ENCODE data around the gene CAB39L. TPM values are rescaled to one million over a fixed set of nuclear protein-coding genes. Genes with fewer than 3 reads are reported as not detected.

Gene CAB39L
- total and polyA plus RNA-seq, 9 of the 15 experiments (the other 6 are each of a cell fraction or from before 2014, with no cell fraction given) = 1.1 to 4.2 (median 2.6) TPM

DNA sequence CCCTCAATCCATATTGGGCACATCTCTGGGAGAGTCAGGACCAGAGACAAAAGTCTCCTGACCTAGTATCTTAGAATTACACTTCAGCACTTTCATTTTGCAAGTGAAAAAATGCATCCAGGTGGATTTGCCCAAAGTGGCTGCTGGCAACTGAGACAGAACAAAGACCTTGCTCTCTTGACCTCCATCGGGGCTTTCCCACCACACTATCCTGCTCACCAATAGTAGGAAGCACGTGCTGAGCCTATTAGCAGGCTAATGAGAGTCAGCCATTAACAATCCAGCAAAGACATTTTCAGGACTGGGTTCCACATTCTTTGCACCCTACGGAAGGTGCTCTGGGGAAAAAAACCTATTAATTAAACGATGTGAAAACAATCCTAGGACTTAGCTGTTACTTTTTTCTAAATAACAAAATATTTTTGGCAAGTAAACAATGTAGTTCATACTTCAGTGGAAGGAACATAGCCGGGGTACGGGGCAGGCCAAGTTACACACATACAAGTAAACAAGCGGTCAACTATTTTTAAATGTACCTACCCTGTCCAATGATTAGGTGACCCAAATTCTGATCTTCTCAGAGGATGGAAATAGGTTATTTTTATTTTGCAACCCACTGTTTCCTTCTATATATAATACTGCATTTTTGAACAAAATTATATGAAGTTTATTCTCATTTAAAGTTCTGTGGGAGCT lies 117.5 kb downstream of the CAB39L start (continued):
- TF ChIP-seq, protein P1, sequence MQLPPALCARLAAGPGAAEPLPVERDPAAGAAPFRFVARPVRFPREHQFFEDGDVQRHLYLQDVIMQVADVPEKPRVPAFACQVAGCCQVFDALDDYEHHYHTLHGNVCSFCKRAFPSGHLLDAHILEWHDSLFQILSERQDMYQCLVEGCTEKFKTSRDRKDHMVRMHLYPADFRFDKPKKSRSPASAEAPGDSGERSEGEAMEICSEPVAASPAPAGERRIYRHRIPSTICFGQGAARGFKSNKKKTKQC (CRISPR knock-in tag; IDR thresholded peaks at IDR 0.05) = no peak
- no peak for TF ChIP-seq GABPA (tag; conservative IDR thresholded peaks at IDR 0.05; ENCODE audit: low read depth)
- TF ChIP-seq TBL1XR1 (IDR thresholded peaks at IDR 0.05; ENCODE audit: low read length in 2 of 2) = no peak
- no peak for TF ChIP-seq DIDO1 (tag; IDR thresholded peaks at IDR 0.05; ENCODE audit: low read depth)
- TF ChIP-seq HEY1 (CRISPR knock-in tag; IDR thresholded peaks at IDR 0.05; ENCODE audit: borderline replicate concordance) = no peak

DNA sequence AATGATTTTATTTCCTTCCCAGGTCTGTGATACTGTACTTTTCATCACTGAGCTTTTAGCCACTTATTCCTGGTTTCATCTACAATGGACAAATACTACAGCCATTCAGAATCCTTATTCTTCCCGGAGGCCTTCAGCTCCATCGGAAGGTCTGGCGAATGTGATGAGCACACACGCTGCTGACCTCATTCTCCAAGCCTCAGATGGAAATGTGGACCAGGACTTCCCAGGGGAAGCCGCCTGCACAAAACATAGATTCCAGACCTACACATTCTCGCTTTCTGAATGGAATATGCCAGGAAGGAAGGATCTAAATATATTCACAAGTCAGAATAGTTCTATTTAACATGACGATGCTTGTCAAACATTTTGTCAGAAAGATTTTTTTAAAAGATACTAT lies 120.5 kb downstream of the CAB39L start:
- H2AFZ ChIP-seq (ENCODE audit: low read depth, low read length) = no peak overlapping the region
- H3K4me1 ChIP-seq (replicated peaks in 1 of 2; ENCODE audit: control insufficient read depth in 2 of 2, insufficient read depth in 2 of 2, low read length in 2 of 2) = no peaks in the 10 kb centered on the region; a peak in 2 of 5 replicates
- H3K4me2 ChIP-seq (ENCODE audit: insufficient read depth, low read length) = no peak overlapping the region
- H3K27me3 ChIP-seq (ENCODE audit: control insufficient read depth in 2 of 2, insufficient read depth in 2 of 2, low read length in 2 of 2) = no peaks in the 10 kb centered on the region
- CTCF ChIA-PET (ENCODE audit: low intra/inter-chr PET ratio) = no interaction called here
- no peak overlapping the region for H3K4me3 ChIP-seq
- H3K27ac ChIP-seq (ENCODE audit: extremely low read depth, low read depth, low read length) = no peak overlapping the region
- no peak for ATAC-seq
- H3K9me1 ChIP-seq (ENCODE audit: control insufficient read depth, insufficient read depth, low read length) = no peaks in the 10 kb centered on the region
- no peak overlapping the region for H3K9ac ChIP-seq (ENCODE audit: insufficient read depth in 1 of 2, low read depth in 2 of 2, low read length in 2 of 2)
- no peak for FAIRE-seq
- no TSS peak for BruUV-seq (replicated peaks)
- no peaks in the 10 kb centered on the region for H3K79me2 ChIP-seq (ENCODE audit: control insufficient read depth, insufficient read depth, low read length)
- no peak for DNase-seq (ENCODE audit: extremely low read depth in 1 of 4, low spot score in 3 of 4)
- intact Hi-C loops (cut with micrococcal nuclease) = no loop called here
- POLR2A ChIA-PET = interaction anchor here (0.7 to 1.3 kb wide), 2 partner anchors 11 to 24 kb away, joined by 3 to 4 read pairs; no protein-coding TSS in a partner anchor
- H3K36me3 ChIP-seq (ENCODE audit: control insufficient read depth, insufficient read depth, low read length) = no peaks in the 10 kb centered on the region
- WGBS (ENCODE audit: insufficient coverage, low coverage, missing lambda C conversion rate) = 71% methylated on average over 4 of the region's 7 CpGs
- no peaks in the 10 kb centered on the region for H4K20me1 ChIP-seq (replicated peaks; ENCODE audit: control insufficient read depth, insufficient read depth, low read length)
- no peaks in the 10 kb centered on the region for H3K9me3 ChIP-seq (replicated peaks; ENCODE audit: control insufficient read depth, insufficient read depth, low read depth, low read length)
- in situ Hi-C loops (cut with MboI) = no loop called here
- no peak for TF ChIP-seq ZNF766 (CRISPR knock-in tag; conservative IDR thresholded peaks at IDR 0.05)
- no peak for TF ChIP-seq BCOR (IDR thresholded peaks at IDR 0.05)
- TF ChIP-seq PPARD (CRISPR knock-in tag; IDR thresholded peaks at IDR 0.05) = no peak
- no peak for TF ChIP-seq CREM (IDR thresholded peaks at IDR 0.05; ENCODE audit: low read depth)
- TF ChIP-seq SMARCB1 (IDR thresholded peaks at IDR 0.05; ENCODE audit: insufficient read length, low read depth) = no peak
- TF ChIP-seq, protein P2, sequence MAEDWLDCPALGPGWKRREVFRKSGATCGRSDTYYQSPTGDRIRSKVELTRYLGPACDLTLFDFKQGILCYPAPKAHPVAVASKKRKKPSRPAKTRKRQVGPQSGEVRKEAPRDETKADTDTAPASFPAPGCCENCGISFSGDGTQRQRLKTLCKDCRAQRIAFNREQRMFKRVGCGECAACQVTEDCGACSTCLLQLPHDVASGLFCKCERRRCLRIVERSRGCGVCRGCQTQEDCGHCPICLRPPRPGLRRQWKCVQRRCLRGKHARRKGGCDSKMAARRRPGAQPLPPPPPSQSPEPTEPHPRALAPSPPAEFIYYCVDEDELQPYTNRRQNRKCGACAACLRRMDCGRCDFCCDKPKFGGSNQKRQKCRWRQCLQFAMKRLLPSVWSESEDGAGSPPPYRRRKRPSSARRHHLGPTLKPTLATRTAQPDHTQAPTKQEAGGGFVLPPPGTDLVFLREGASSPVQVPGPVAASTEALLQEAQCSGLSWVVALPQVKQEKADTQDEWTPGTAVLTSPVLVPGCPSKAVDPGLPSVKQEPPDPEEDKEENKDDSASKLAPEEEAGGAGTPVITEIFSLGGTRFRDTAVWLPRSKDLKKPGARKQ (CRISPR knock-in tag; IDR thresholded peaks at IDR 0.05) = no peak
- no peak for TF ChIP-seq NCOA1 (IDR thresholded peaks at IDR 0.05; ENCODE audit: low read depth)
- TF ChIP-seq PHB (CRISPR knock-in tag; IDR thresholded peaks at IDR 0.05) = no peak
- no peak for TF ChIP-seq CCNT2 (IDR thresholded peaks at IDR 0.05; ENCODE audit: borderline replicate concordance, extremely low read depth, insufficient read length, low read depth, low read length)
- TF ChIP-seq MTA2 (IDR thresholded peaks at IDR 0.05; ENCODE audit: low read depth) = no peak
- no peak for TF ChIP-seq ZNF436 (CRISPR knock-in tag; IDR thresholded peaks at IDR 0.05)
- TF ChIP-seq ZNF696 (CRISPR knock-in tag; conservative IDR thresholded peaks at IDR 0.05) = no peak
- TF ChIP-seq HEY1 (CRISPR knock-in tag; IDR thresholded peaks at IDR 0.05; ENCODE audit: borderline replicate concordance) = no peak
- TF ChIP-seq ZNF707 (CRISPR knock-in tag; conservative IDR thresholded peaks at IDR 0.05) = no peak
- TF ChIP-seq ZC3H11A (IDR thresholded peaks at IDR 0.05; ENCODE audit: low read depth, low read length) = no peak

All from K562 (cell line).